Gastrocnemius medialis (tissue), 4 donors: ENCODE results near the gene FARSB. TPM values are rescaled to one million over a fixed set of nuclear protein-coding genes. Genes with fewer than 3 reads are reported as not detected.

Experiments
- ATAC-seq, 2 donors: fragments of 150-250 bp; one replicate each; pipeline ENCODE4 v1.9.1; 2016
- DNase-seq, 2 donors: peaks; one replicate each; pipeline ENCODE4 v3.0.0-alpha.2; 2019
- H3K27ac ChIP-seq, 4 donors: fragments of 200-600 bp; sonication (generic); 1 replicate in 1 of 4; 2 replicates in 3 of 4; pipeline ENCODE4 v1.5.1; 2016 to 2018; ENCODE audit warnings: mild to moderate bottlenecking in 2 of 4, moderate library complexity in 1 of 4
- H3K27me3 ChIP-seq, 3 donors: fragments of 200-600 bp; sonication (generic) in 2 of 3; 1 replicate in 1 of 3; 2 replicates in 2 of 3; pipeline versions ENCODE4 v1.5.1 to v1.6.0; 2016 to 2019; ENCODE audit warnings: mild to moderate bottlenecking in 1 of 3, moderate library complexity in 1 of 3
- H3K36me3 ChIP-seq, 2 donors: fragments of 200-600 bp; sonication (generic) in 1 of 2; one replicate each; pipeline ENCODE4 v1.5.1; 2017 to 2018
- H3K4me1 ChIP-seq, 2 donors: fragments of 200-600 bp; sonication (generic) in 1 of 2; one replicate each; pipeline ENCODE4 v1.5.1; 2016 to 2017; ENCODE audit warnings: mild to moderate bottlenecking in 2 of 2
- H3K4me3 ChIP-seq, 4 donors: fragments of 200-600 bp; sonication (generic) in 3 of 4; 1 replicate in 1 of 4; 2 replicates in 3 of 4; pipeline ENCODE4 v1.5.1; 2016 to 2019; ENCODE audit warnings: mild to moderate bottlenecking in 2 of 4
- H3K9me3 ChIP-seq, 3 donors: fragments of 200-600 bp; sonication (generic) in 2 of 3; 1 replicate in 1 of 3; 2 replicates in 2 of 3; pipeline ENCODE4 v1.5.1; 2016 to 2019
- CTCF ChIP-seq, 5 experiments: fragments of 450-650 bp in 3 of 5; fragments of 200-600 bp in 2 of 5; sonication (generic) in 2 of 5; IDR thresholded peaks in 4 of 5; conservative IDR thresholded peaks in 1 of 5; 1 replicate in 4 of 5; 2 replicates in 1 of 5; pipeline ENCODE4 v1.5.1; 2016 to 2019; ENCODE audit warnings: antibody characterized with exemption in 5 of 5, mild to moderate bottlenecking in 3 of 5, moderate library complexity in 3 of 5
- POLR2A ChIP-seq, 2 donors: fragments of 450-650 bp; IDR thresholded peaks; one replicate each; pipeline ENCODE4 v1.6.1; 2017; ENCODE audit warnings: antibody characterized with exemption in 2 of 2, mild to moderate bottlenecking in 2 of 2, moderate library complexity in 2 of 2
- in situ Hi-C, 4 donors: fragments of 200-750 bp; cut with MboI; loops; one replicate each; pipeline versions ENCODE4 v1.15.0 to v1.8.0; 2017; ENCODE audit warnings: low sequenced_read_pairs in 4 of 4
- intact Hi-C: fragments of 100-400 bp; cut with DNase I; formaldehyde crosslinking; loops from one replicate; pipeline ENCODE4 v1.15.1; 2023; ENCODE audit warnings: low total_unique reads
- total RNA-seq, 4 donors: library from RNA; depleted of rRNA; stranded (reverse); fragments of >200 nt; gene quantifications; one replicate each; pipeline versions ENCODE4 v1.1.0 to v1.2.3, GENCODE V29; 2016

FARSB gene
- total RNA-seq, 4 donors from 2014 or later, result 23.9 to 33.5 (median 29.9) TPM

GRCh38 chr2:222547083-222547482, 108.8 kb downstream of the FARSB start:
- ATAC-seq, result no peak
- H3K36me3 ChIP-seq, result no peaks in the 10 kb centered on the region
- in situ Hi-C loops (no loop called here), intact Hi-C loops (no loop called here)
- H3K4me1 ChIP-seq, result no peaks in the 10 kb centered on the region
- TF ChIP-seq CTCF (IDR thresholded peaks at IDR 0.05 in 4 of 5, conservative IDR thresholded peaks at IDR 0.05 in 1 of 5), result no peak
- no peak for TF ChIP-seq POLR2A (IDR thresholded peaks at IDR 0.05)
- no peak for DNase-seq
- no peak overlapping the region for H3K4me3 ChIP-seq
- H3K27ac ChIP-seq, result no peak overlapping the region
- H3K27me3 ChIP-seq, result no peaks in the 10 kb centered on the region
- no peaks in the 10 kb centered on the region for H3K9me3 ChIP-seq

GRCh38 chr2:222545823-222546795, 109.8 kb downstream of the FARSB start:
- TF ChIP-seq CTCF (IDR thresholded peaks at IDR 0.05 in 4 of 5, conservative IDR thresholded peaks at IDR 0.05 in 1 of 5), result no peak

GRCh38 chr2:222544661-222545060, 111.2 kb downstream of the FARSB start:
- Histone ChIP-seq H3K36me3 (no peaks in the 10 kb centered on the region), H3K27ac (no peak overlapping the region), H3K4me1 (no peaks in the 10 kb centered on the region), H3K27me3 (no peaks in the 10 kb centered on the region), H3K4me3 (no peak overlapping the region), H3K9me3 (no peaks in the 10 kb centered on the region)
- in situ Hi-C loops, result no loop called here
- intact Hi-C loops, result no loop called here
- TF ChIP-seq POLR2A (IDR thresholded peaks at IDR 0.05), result no peak
- TF ChIP-seq CTCF (IDR thresholded peaks at IDR 0.05 in 4 of 5, conservative IDR thresholded peaks at IDR 0.05 in 1 of 5), result no peak
- no peak for ATAC-seq
- DNase-seq, result no peak

More at GRCh38 chr2:222545823-222546795, 109.8 kb downstream of the FARSB start:
- ATAC-seq (no peak), DNase-seq (no peak)
- Histone ChIP-seq H3K9me3 (no peaks in the 10 kb centered on the region), H3K4me3 (no peak overlapping the region), H3K27me3 (no peaks in the 10 kb centered on the region), H3K4me1 (no peaks in the 10 kb centered on the region), H3K36me3 (no peaks in the 10 kb centered on the region), H3K27ac (no peak overlapping the region)
- intact Hi-C loops, result no loop called here
- in situ Hi-C loops, result no loop called here

- in situ Hi-C loops (no loop called here), intact Hi-C loops (no loop called here)
- no peaks in the 10 kb centered on the region for H3K9me3 ChIP-seq
- TF ChIP-seq CTCF (IDR thresholded peaks at IDR 0.05 in 4 of 5, conservative IDR thresholded peaks at IDR 0.05 in 1 of 5) (no peak), POLR2A (IDR thresholded peaks at IDR 0.05) (no peak)
- H3K4me3 ChIP-seq, result no peak overlapping the region
- no peak overlapping the region for H3K27ac ChIP-seq
- ATAC-seq (no peak), DNase-seq (no peak)
- H3K27me3 ChIP-seq, result no peaks in the 10 kb centered on the region
- H3K4me1 ChIP-seq, result no peaks in the 10 kb centered on the region
- no peaks in the 10 kb centered on the region for H3K36me3 ChIP-seq
These were observed 117.4 kb downstream of the FARSB start for GRCh38 chr2:222538535-222538934.
